Right renal pelvis (tissue), 4 donors: Measurements from ENCODE around the gene SIX5. TPM values are rescaled to one million over a fixed set of nuclear protein-coding genes. Genes with fewer than 3 reads are reported as not detected.

ENCODE experiments used
- DNase-seq, 4 donors: peaks; one replicate each; pipeline ENCODE4 v3.0.0-alpha.2; 2013; ENCODE audit warnings: low read depth in 4 of 4, low spot score in 3 of 4, missing footprints in 1 of 4
- polyA plus RNA-seq, 4 donors: library from polyadenylated mRNA; unstranded; fragments of 120-200 nt; gene quantifications; one replicate each; pipeline ENCODE4 v1.2.1, GENCODE V29; 2013; ENCODE audit not compliant: insufficient read length in 4 of 4

Gene SIX5
- polyA plus RNA-seq, 4 donors: 15.7 to 31.7 (median 21.6) TPM

DNA sequence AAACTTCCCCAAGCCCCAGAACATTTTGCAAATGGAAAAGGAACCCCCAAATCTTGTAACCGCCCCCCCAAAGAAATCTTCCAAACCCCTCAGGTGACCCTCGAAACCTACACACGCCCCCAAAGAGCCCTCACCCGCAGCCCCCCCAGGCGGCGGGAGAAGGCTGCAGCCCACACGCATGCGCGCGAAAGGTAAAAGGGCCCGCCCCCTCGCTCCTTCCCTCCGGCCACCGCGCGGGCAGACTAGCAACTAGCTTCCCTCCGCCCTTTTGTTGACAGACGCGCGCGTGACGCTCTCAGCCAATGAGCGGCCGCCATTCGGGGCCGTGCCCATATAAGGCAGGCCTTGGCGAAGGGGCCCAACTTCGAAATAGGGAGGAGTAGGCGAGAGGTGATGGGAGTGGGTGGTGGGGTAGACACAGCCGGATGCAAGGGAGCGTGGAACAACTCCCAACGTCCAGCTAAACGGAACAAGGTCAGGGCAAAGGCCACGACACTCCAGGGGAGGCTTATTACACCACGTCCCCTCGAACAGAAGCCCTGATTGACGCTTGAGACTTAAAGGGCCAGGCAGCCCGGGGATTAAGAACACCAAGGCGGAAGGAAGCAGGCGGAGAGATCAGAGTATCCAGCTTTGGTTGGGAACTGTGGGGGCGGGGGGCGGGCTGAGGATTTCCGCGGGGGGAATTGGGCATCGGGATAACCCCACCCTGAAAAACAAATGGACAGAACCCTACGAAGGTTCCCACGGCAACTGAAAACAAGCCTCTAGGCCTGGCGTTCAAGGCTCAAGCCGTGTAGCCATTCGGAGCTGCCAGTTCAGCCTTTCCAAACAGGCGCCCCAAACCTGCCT is 51.7 kb downstream of the SIX5 start:
- DNase-seq: peak; percentile 97 to 98 (median 98)

- peak in 1 of 4 donors; percentile 25 for DNase-seq
These were observed 52.5 kb downstream of the SIX5 start for GRCh38 chr19:45716359-45717130.

- DNase-seq: no peak
These were observed 53.9 kb downstream of the SIX5 start for GRCh38 chr19:45715139-45715538.

Other genes with a start within 250 kb of the SIX5 start
- 10 to 100 TPM; 10.8 to 11.8 (median 11.3) TPM for gene OPA3, start 184.4 kb downstream of the SIX5 start, polyA plus RNA-seq
- gene GPR4, start 167.0 kb downstream of the SIX5 start, polyA plus RNA-seq: 1 to 10 TPM; 4.7 to 7.6 (median 5.7) TPM
- 10 to 100 TPM; 16.1 to 24.6 (median 21.6) TPM for gene EML2, start 129.9 kb downstream of the SIX5 start, polyA plus RNA-seq
- under 1 TPM; 0.33 to 0.80 (median 0.58) TPM for gene GIPR, start 101.0 kb downstream of the SIX5 start, polyA plus RNA-seq
- gene SNRPD2, start 77.3 kb downstream of the SIX5 start, polyA plus RNA-seq: 100 to 1,000 TPM; 282 to 375 (median 322) TPM
- gene QPCTL, start 76.6 kb downstream of the SIX5 start, polyA plus RNA-seq: 10 to 100 TPM in 1 of 4 donors, 1 to 10 TPM in 3; 6.2 to 12.7 (median 8.4) TPM
- gene FBXO46, start 38.4 kb downstream of the SIX5 start, polyA plus RNA-seq: 10 to 100 TPM; 13.3 to 19.0 (median 14.7) TPM
- gene MEIOSIN, start 35.8 kb downstream of the SIX5 start, polyA plus RNA-seq: under 1 TPM in 1 of 4 donors, not detected in 3; 0.03 TPM
- 10 to 100 TPM; 41.9 to 53.6 (median 47.1) TPM for gene DMPK, start 13.2 kb upstream of the SIX5 start, polyA plus RNA-seq
- 10 to 100 TPM; 28.0 to 40.3 (median 29.1) TPM for gene DMWD, start 23.6 kb upstream of the SIX5 start, polyA plus RNA-seq
- gene RSPH6A, start 46.1 kb upstream of the SIX5 start, polyA plus RNA-seq: under 1 TPM in 1 of 4 donors, not detected in 3; 0.05 TPM
- 10 to 100 TPM; 49.2 to 67.7 (median 58.9) TPM for gene SYMPK, start 93.9 kb upstream of the SIX5 start, polyA plus RNA-seq
- gene FOXA3, start 95.1 kb upstream of the SIX5 start, polyA plus RNA-seq: under 1 TPM; 0.14 to 0.79 (median 0.43) TPM
- gene IRF2BP1, start 116.9 kb upstream of the SIX5 start, polyA plus RNA-seq: 10 to 100 TPM; 18.1 to 31.1 (median 20.1) TPM
- 1 to 10 TPM; 4.6 to 6.3 (median 5.2) TPM for gene MYPOP, start 133.4 kb upstream of the SIX5 start, polyA plus RNA-seq
- under 1 TPM in 1 of 4 donors, not detected in 3; 0.08 TPM for gene NANOS2, start 145.5 kb upstream of the SIX5 start, polyA plus RNA-seq
- 1 to 10 TPM; 4.3 to 5.3 (median 4.4) TPM for gene NOVA2, start 204.6 kb upstream of the SIX5 start, polyA plus RNA-seq
- 10 to 100 TPM; 10.6 to 14.6 (median 11.1) TPM for gene CCDC61, start 226.2 kb upstream of the SIX5 start, polyA plus RNA-seq